IMR-90 (cell line): ENCODE measurements around the gene PIK3R3. TPM values are rescaled to one million over a fixed set of nuclear protein-coding genes. Genes with fewer than 3 reads are reported as not detected.

Experiments
- ATAC-seq: fragments of 200-7000 bp; cut with Tn5 transposase; 2 replicates; pipeline ENCODE4 v1.9.1; 2020; ENCODE audit warnings: low read depth, mild to moderate bottlenecking, moderate library complexity
- BruUV-seq: library from RNA; stranded (reverse); fragments of 400-500 nt; replicated peaks from 2 replicates; lab custom pipeline; 2021; lab: Mats Ljungman, UMichigan
- CTCF ChIA-PET: fragments of 300-600 bp; formaldehyde crosslinking; extraction: SDS; loops from one replicate; lab custom pipeline; 2021; ENCODE audit warnings: antibody characterized with exemption; lab: Yijun Ruan, JAX
- POLR2A ChIA-PET: fragments of 300-600 bp; sonication (Branson Sonifier 250); formaldehyde crosslinking; loops from one replicate; lab custom pipeline; 2022; ENCODE audit warnings: antibody characterized with exemption; ENCODE audit not compliant: unreplicated experiment; lab: Charles Lee
- DNase-seq: peaks from one replicate; pipeline ENCODE4 v3.0.0; 2013
- H2AFZ ChIP-seq: replicated peaks from 2 replicates; pipeline ENCODE3; 2013; ENCODE audit warnings: low read length, mild to moderate bottlenecking; ENCODE audit not compliant: poor library complexity
- H2AK5ac ChIP-seq: 2 replicates; pipeline ENCODE4 v1.6.1; 2013; ENCODE audit warnings: low read depth, low read length, inconsistent platforms
- H2AK9ac ChIP-seq: replicated peaks from 2 replicates; pipeline ENCODE3; 2013; ENCODE audit warnings: mild to moderate bottlenecking, low read depth, low read length, moderate library complexity; ENCODE audit not compliant: poor library complexity
- H2BK120ac ChIP-seq: 2 replicates; pipeline ENCODE4 v1.6.1; 2013; ENCODE audit warnings: low read depth, low read length, inconsistent platforms
- H2BK15ac ChIP-seq: 3 replicates; pipeline ENCODE4 v1.6.1; 2013; ENCODE audit warnings: low read depth, low read length, inconsistent platforms
- H2BK20ac ChIP-seq: 2 replicates; pipeline ENCODE4 v1.6.1; 2013; ENCODE audit warnings: low read depth, mild to moderate bottlenecking, inconsistent platforms, low read length, moderate library complexity
- H2BK5ac ChIP-seq: 2 replicates; pipeline ENCODE4 v1.6.1; 2013; ENCODE audit warnings: mild to moderate bottlenecking, low read depth, low read length, inconsistent platforms; ENCODE audit not compliant: poor library complexity, severe bottlenecking
- H3K14ac ChIP-seq: replicated peaks from 2 replicates; pipeline ENCODE4 v1.6.1; 2013; ENCODE audit warnings: low read depth, low read length, inconsistent platforms
- H3K18ac ChIP-seq: 2 replicates; pipeline ENCODE4 v1.6.1; 2013; ENCODE audit warnings: low read depth, low read length, control low read depth
- H3K23ac ChIP-seq: 2 replicates; pipeline ENCODE4 v1.6.1; 2013; ENCODE audit warnings: low read depth, low read length, inconsistent platforms
- H3K27ac ChIP-seq: 2 replicates; pipeline ENCODE4 v1.5.1; 2013; ENCODE audit warnings: mild to moderate bottlenecking, control low read depth, low read length; ENCODE audit not compliant: insufficient read depth
- H3K27me3 ChIP-seq: 2 replicates; pipeline ENCODE4 v1.6.1; 2013; ENCODE audit warnings: low read length; ENCODE audit not compliant: control insufficient read depth, insufficient read depth
- H3K36me3 ChIP-seq: 2 replicates; pipeline ENCODE4 v1.6.1; 2013; ENCODE audit warnings: low read length, mixed read lengths; ENCODE audit not compliant: control insufficient read depth, insufficient read depth
- H3K4ac ChIP-seq: 2 replicates; pipeline ENCODE4 v1.6.1; 2013; ENCODE audit warnings: low read depth, low read length, inconsistent platforms
- H3K4me1 ChIP-seq: 2 replicates; pipeline ENCODE4 v1.6.1; 2013; ENCODE audit warnings: low read length, mixed read lengths; ENCODE audit not compliant: control insufficient read depth, insufficient read depth
- H3K4me2 ChIP-seq: 2 replicates; pipeline ENCODE4 v1.6.1; 2013; ENCODE audit warnings: low read depth, mild to moderate bottlenecking, control low read depth, low read length, moderate library complexity
- H3K4me3 ChIP-seq: 2 replicates; pipeline ENCODE4 v1.5.1; 2013; ENCODE audit warnings: low read depth, mild to moderate bottlenecking, control low read depth, low read length, moderate library complexity; ENCODE audit not compliant: insufficient read depth
- H3K56ac ChIP-seq: 2 replicates; pipeline ENCODE4 v1.6.1; 2013; ENCODE audit warnings: low read length, inconsistent platforms; ENCODE audit not compliant: insufficient read depth; ENCODE audit errors: extremely low read depth
- H3K79me1 ChIP-seq, 2 experiments: 2 replicates each; pipeline ENCODE4 v1.6.1; 2013; ENCODE audit warnings: low read length in 2 of 2, inconsistent platforms in 1 of 2, low read depth in 1 of 2
- H3K9ac ChIP-seq: 2 replicates; pipeline ENCODE4 v1.6.1; 2013; ENCODE audit warnings: low read depth, low read length, control low read depth
- H3K9me1 ChIP-seq: 2 replicates; pipeline ENCODE4 v1.6.1; 2013; ENCODE audit warnings: low read length, inconsistent platforms; ENCODE audit not compliant: insufficient read depth
- H3K9me3 ChIP-seq: 2 replicates; pipeline ENCODE4 v1.6.1; 2013; ENCODE audit warnings: low read length; ENCODE audit not compliant: control insufficient read depth, insufficient read depth
- H4K20me1 ChIP-seq: 2 replicates; pipeline ENCODE4 v1.6.1; 2013; ENCODE audit warnings: low read length, inconsistent platforms; ENCODE audit not compliant: insufficient read depth
- H4K5ac ChIP-seq: 2 replicates; pipeline ENCODE4 v1.6.1; 2013; ENCODE audit warnings: mild to moderate bottlenecking, low read depth, low read length, control low read depth
- H4K8ac ChIP-seq, 2 experiments: 2 replicates each; pipeline ENCODE4 v1.6.1; 2013; ENCODE audit warnings: low read depth in 2 of 2, low read length in 2 of 2, control low read depth in 1 of 2, inconsistent platforms in 1 of 2
- H4K91ac ChIP-seq: 2 replicates; pipeline ENCODE4 v1.6.1; 2013; ENCODE audit warnings: low read depth, low read length, inconsistent platforms; ENCODE audit not compliant: insufficient read depth
- BHLHE40 ChIP-seq: fragments of 150-350 bp; IDR thresholded peaks from 2 replicates; pipeline ENCODE4 v1.6.1; 2016; ENCODE audit warnings: mild to moderate bottlenecking, low read depth, low read length
- CEBPB ChIP-seq: IDR thresholded peaks from 2 replicates; pipeline ENCODE4 v1.6.1; 2012; ENCODE audit warnings: low read depth, low read length, improper control_type of control experiment
- CHD1 ChIP-seq: IDR thresholded peaks from 2 replicates; pipeline ENCODE4 v1.6.1; 2012; ENCODE audit warnings: low read depth, low read length, improper control_type of control experiment
- MAFK ChIP-seq: IDR thresholded peaks from 2 replicates; pipeline ENCODE4 v1.6.1; 2012; ENCODE audit warnings: low read depth, low read length, improper control_type of control experiment
- MAZ ChIP-seq: IDR thresholded peaks from 2 replicates; pipeline ENCODE4 v1.6.1; 2012; ENCODE audit warnings: low read depth, mild to moderate bottlenecking, low read length, improper control_type of control experiment, moderate library complexity, borderline replicate concordance
- NFE2L2 ChIP-seq: fragments of 150-350 bp; IDR thresholded peaks from 2 replicates; pipeline ENCODE4 v1.6.1; 2016; ENCODE audit warnings: low read depth, mild to moderate bottlenecking, low read length
- RAD21 ChIP-seq: IDR thresholded peaks from 2 replicates; pipeline ENCODE4 v1.6.1; 2012; ENCODE audit warnings: low read length, improper control_type of control experiment
- RFX5 ChIP-seq: IDR thresholded peaks from 2 replicates; pipeline ENCODE4 v1.8.0; 2012; ENCODE audit warnings: low read depth, mild to moderate bottlenecking, low read length, moderate library complexity
- WGBS, 2 experiments: methylation state at CpG; one replicate each; pipeline versions ENCODE4 v1.1.5 to v1.1.7; 2013; ENCODE audit warnings: missing lambda C conversion rate in 2 of 2; ENCODE audit not compliant: insufficient read length in 1 of 2; ENCODE audit errors: extremely low coverage in 2 of 2; 5-methylcytosine and 5-hydroxymethylcytosine counted together
- dilution Hi-C: fragments of 300-500 bp; cut with HindIII; formaldehyde crosslinking; loops from one replicate; pipeline ENCODE4 v1.14.3; 2018; ENCODE audit warnings: low sequenced_read_pairs; ENCODE audit not compliant: unreplicated experiment
- in situ Hi-C: fragments of 300-500 bp; cut with MboI; formaldehyde crosslinking; loops from 3 replicates; pipeline ENCODE4 v1.14.3; 2019; ENCODE audit warnings: low sequenced_read_pairs, inconsistent platforms, mixed read lengths
- intact Hi-C: fragments of 100-400 bp; cut with micrococcal nuclease; formaldehyde crosslinking; loops from 2 replicates; pipeline ENCODE4 v1.10.0; 2022
- polyA plus RNA-seq, 3 experiments: library from polyadenylated mRNA; depleted of rRNA; stranded (reverse); fragments of >200 nt; gene quantifications; 2 replicates each; pipeline ENCODE4 v1.2.3, GENCODE V29; 2012; ENCODE audit warnings: low replicate concordance in 1 of 3
- total RNA-seq: library from RNA; depleted of rRNA; stranded (reverse); fragments of >200 nt; gene quantifications from 2 replicates; pipeline ENCODE4 v1.2.3, GENCODE V29; 2012

PIK3R3 gene
- total and polyA plus RNA-seq, 2 of the 4 experiments (the other 2 are of a cell fraction) = 5.3 to 9.9 TPM

GRCh38 chr1:46020010-46020409 is 112.4 kb downstream of the PIK3R3 start:
- no peaks in the 10 kb centered on the region for H3K4me1 ChIP-seq
- 83% methylated on average over 1 of the region's 4 CpGs; no CpG with 5 or more reads in 1 of the 2 experiments for WGBS, 2 experiments
- no peak overlapping the region for H3K9ac ChIP-seq
- no peak overlapping the region for H3K56ac ChIP-seq
- no peak overlapping the region for H4K8ac ChIP-seq
- no peak overlapping the region for H2BK20ac ChIP-seq
- H3K18ac ChIP-seq = no peak overlapping the region
- H4K5ac ChIP-seq = no peak overlapping the region
- H4K91ac ChIP-seq = no peak overlapping the region
- BruUV-seq = no TSS peak
- CTCF ChIA-PET = no interaction called here
- H3K4me2 ChIP-seq = no peak overlapping the region
- dilution Hi-C loops = no loop called here
- H3K79me1 ChIP-seq = no peaks in the 10 kb centered on the region
- no peak overlapping the region for H3K4ac ChIP-seq
- no peak overlapping the region for H3K4me3 ChIP-seq
- no peak overlapping the region for H2AFZ ChIP-seq
- H3K14ac ChIP-seq = no peak overlapping the region
- no peak overlapping the region for H3K23ac ChIP-seq
- H2BK120ac ChIP-seq = no peak overlapping the region
- H2BK15ac ChIP-seq = no peak overlapping the region
- H3K27me3 ChIP-seq = no peaks in the 10 kb centered on the region
- H2BK5ac ChIP-seq = no peak overlapping the region
- TF ChIP-seq CEBPB (no peak), NFE2L2 (no peak), MAFK (no peak), MAZ (no peak), BHLHE40 (no peak), RAD21 (no peak), RFX5 (no peak), CHD1 (no peak)
- intact Hi-C loops = no loop called here
- H3K27ac ChIP-seq = no peak overlapping the region
- no peaks in the 10 kb centered on the region for H3K9me3 ChIP-seq
- no peak for DNase-seq
- in situ Hi-C loops = no loop called here
- no peak overlapping the region for H2AK9ac ChIP-seq
- H4K20me1 ChIP-seq = no peaks in the 10 kb centered on the region
- H2AK5ac ChIP-seq = no peak overlapping the region
- H3K9me1 ChIP-seq = peaks cover 4% of the 10 kb centered on the region
- ATAC-seq = no peak
- POLR2A ChIA-PET = no interaction called here
- H3K36me3 ChIP-seq = peaks cover 22% of the 10 kb centered on the region
